Astrocyte of the cerebellum (primary cell): Measurements from ENCODE around the gene CSMD2.

Source experiments
- DNase-seq: peaks from one replicate; pipeline ENCODE4 v3.0.0-alpha.2; 2011; ENCODE audit warnings: low read depth
- H3K4me3 ChIP-seq: 2 replicates; pipeline ENCODE4 v1.5.1; 2011; ENCODE audit warnings: mild to moderate bottlenecking, low read depth, low read length, moderate library complexity
- CTCF ChIP-seq: IDR thresholded peaks from 2 replicates; pipeline ENCODE4 v1.5.1; 2012; ENCODE audit warnings: low read length, low read depth, moderate library complexity, mild to moderate bottlenecking; ENCODE audit errors: missing control alignments
- in situ Hi-C: cut with HindIII; loops from 2 replicates; pipeline ENCODE4 v1.10.0; 2017; ENCODE audit warnings: low sequenced_read_pairs

The CSMD2 gene

GRCh38 chr1:33562563-33562962 is 602.5 kb downstream of the CSMD2 start:
- in situ Hi-C loops = no loop called here
- no peak for DNase-seq
- H3K4me3 ChIP-seq = no peak overlapping the region
- no peak for TF ChIP-seq CTCF

GRCh38 chr1:33561576-33561975 is 603.5 kb downstream of the CSMD2 start:
- in situ Hi-C loops = no loop called here
- no peak for TF ChIP-seq CTCF
- no peak overlapping the region for H3K4me3 ChIP-seq
- DNase-seq = no peak

GRCh38 chr1:33560680-33561079 is 604.4 kb downstream of the CSMD2 start:
- DNase-seq = no peak
- no peak for TF ChIP-seq CTCF
- no peak overlapping the region for H3K4me3 ChIP-seq
- in situ Hi-C loops = no loop called here

GRCh38 chr1:33548721-33549120 is 616.3 kb downstream of the CSMD2 start:
- H3K4me3 ChIP-seq = no peak overlapping the region
- no peak for DNase-seq
- no peak for TF ChIP-seq CTCF
- in situ Hi-C loops = no loop called here

GRCh38 chr1:33548319-33548718 is 616.7 kb downstream of the CSMD2 start:
- H3K4me3 ChIP-seq = no peak overlapping the region
- TF ChIP-seq CTCF = no peak
- DNase-seq = no peak
- in situ Hi-C loops = no loop called here

GRCh38 chr1:33547576-33547975 is 617.5 kb downstream of the CSMD2 start:
- H3K4me3 ChIP-seq = no peak overlapping the region
- DNase-seq = no peak
- in situ Hi-C loops = no loop called here
- TF ChIP-seq CTCF = no peak

GRCh38 chr1:33541966-33542365 is 623.1 kb downstream of the CSMD2 start:
- no peak for TF ChIP-seq CTCF
- in situ Hi-C loops = no loop called here
- H3K4me3 ChIP-seq = no peak overlapping the region
- no peak for DNase-seq
